ENCODE measurements around the gene UCP3.

Gene UCP3

DNA sequence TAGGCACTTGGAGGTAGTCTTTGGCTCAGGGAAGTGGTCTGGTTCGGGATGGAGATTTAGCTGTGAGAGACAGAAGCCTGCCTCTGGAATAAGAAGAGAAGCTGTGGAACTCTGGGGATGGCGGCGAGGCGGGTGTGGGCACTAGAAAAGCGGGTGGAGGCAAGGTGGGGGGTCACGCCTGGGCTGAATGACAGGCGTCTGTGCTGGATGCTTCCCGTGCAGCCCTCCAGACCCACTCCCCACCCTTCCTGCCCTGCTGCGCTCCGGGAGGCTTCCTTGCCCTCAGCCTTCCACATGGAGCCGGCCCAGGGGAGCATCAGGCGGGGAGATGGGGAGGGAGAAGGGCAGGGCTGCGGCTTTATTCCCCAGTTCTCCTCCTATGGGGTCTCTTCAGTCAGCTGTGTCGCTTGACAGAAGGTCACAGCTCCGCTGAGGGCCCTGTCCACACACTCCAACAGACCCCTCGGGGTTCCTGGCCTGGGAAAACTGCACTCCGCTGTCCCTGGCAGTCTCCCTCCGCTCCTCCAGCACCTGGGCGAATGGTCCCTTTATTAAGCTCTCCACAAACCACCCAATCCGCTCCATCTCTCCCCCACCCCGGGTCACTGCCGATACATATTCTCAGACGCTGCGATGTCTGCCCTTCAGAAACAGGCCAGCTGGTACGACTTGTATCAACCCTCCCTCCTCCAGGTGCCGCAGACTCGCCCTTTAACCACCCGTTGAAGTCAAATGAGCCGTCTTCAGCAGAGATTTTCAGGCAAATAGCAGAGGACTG, 51.8 kb downstream of the UCP3 start:
- no peak for DNase-seq

DNA sequence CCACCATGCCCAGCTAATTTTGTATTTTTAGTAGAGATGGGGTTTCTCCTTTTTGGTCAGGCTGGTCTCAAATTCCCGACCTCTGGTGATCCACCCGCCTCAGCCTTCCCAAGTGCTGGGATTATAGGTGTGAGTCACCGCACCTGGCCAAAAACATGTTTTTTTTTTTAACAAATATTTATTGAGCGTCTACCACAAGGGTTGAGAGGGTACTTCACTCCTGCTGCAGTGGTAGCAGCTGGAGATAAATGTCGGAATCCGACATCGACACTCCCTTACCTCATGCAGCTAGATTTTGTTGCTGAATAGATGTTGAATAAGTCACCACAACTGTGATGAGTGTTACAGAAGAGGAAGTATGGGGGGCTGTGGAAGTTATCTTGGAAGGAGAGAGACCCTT, 57.1 kb downstream of the UCP3 start:
- DNase-seq: no peak

DNA sequence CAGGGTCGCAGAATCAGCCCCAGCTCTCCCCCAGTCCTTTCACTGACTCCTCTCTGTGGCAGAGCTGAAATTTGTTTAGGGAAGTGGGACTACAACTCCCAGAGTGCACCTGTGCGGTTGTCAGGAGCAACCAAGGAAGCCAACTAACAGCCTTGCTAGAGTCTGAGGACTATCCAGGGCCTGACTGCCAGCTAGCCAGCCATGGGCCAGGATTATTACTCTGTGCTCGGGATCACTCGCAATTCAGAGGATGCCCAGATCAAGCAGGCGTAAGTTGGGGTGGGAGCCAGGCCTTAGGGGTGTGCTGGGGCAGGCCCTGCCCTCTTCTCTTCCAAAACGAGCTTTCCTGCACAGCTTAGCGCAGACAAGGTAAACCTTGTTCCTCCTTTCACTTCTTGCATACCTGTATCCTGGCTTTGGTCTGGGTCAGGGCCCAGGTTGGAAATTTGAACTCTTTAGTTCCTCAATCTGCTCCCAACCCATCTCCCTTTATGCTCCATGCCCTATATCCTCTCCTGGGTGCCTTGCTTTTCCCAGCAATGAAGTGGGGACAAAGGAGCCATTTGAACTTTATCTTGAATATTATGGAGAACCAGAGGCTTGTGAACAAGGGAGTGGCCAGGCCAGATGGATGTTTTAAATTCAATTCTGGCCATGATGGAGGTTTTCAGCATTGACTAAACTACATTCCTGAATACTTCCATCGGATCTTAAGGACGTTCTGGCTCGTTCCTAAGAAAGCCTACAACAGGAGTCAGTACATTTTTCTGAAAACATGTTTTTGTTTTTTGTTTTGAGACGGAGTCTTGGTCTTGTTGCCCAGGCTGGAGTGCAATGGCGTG, 57.8 kb downstream of the UCP3 start, which contains the start of gene DNAJB13:
Gene DNAJB13, plus strand, starts transcription at position 158 of the 842 bp plus-strand sequence. Its CDS starts 44 bp downstream, at position 202.
- peak in 20 of 56 donors; percentile 6 to 56 (median 21) for DNase-seq

Data from amygdala (tissue), 56 donors.